ENCODE measurements around the gene HOXB5. TPM values are rescaled to one million over a fixed set of nuclear protein-coding genes. Genes with fewer than 3 reads are reported as not detected.

The HOXB5 gene
- total RNA-seq, 1 experiment from 2014 or later, result not detected

- Mint-ChIP-seq H3K4me3 (ENCODE audit: unreplicated experiment) (no peak overlapping the region), H3K9me3 (ENCODE audit: unreplicated experiment) (no peaks in the 10 kb centered on the region), H3K27me3 (ENCODE audit: insufficient read depth, unreplicated experiment) (peaks cover 12% of the 10 kb centered on the region), H3K27ac (ENCODE audit: unreplicated experiment) (no peak overlapping the region), H3K4me1 (ENCODE audit: low read depth, unreplicated experiment) (peaks cover 35% of the 10 kb centered on the region), H3K36me3 (ENCODE audit: insufficient read depth, unreplicated experiment) (peaks cover 5% of the 10 kb centered on the region)
- no peak for DNase-seq
- H3K9me3 ChIP-seq, result no peaks in the 10 kb centered on the region
- H3K4me3 ChIP-seq (ENCODE audit: low read depth, low read length), result no peak overlapping the region
- no peaks in the 10 kb centered on the region; the same call in 1 of the 2 replicates for H3K27me3 ChIP-seq (replicated peaks; ENCODE audit: control insufficient read depth, insufficient read depth, low read length)
- CTCF ChIA-PET, result interaction anchor here (0.6 to 0.7 kb wide), 6 partner anchors 12 to 268 kb away, joined by 3 to 11 read pairs (median 4); no protein-coding TSS in a partner anchor
- POLR2A ChIA-PET, result no interaction called here
- H3K36me3 ChIP-seq (ENCODE audit: control insufficient read depth, insufficient read depth, low read length), result no peaks in the 10 kb centered on the region
- no peak for TF ChIP-seq CTCF (IDR thresholded peaks at IDR 0.05; ENCODE audit: insufficient read depth in 1 of 2, low read depth in 1 of 2, low read length in 1 of 2, severe bottlenecking in 1 of 2, unreplicated experiment in 1 of 2)
- no TSS peak for BruUV-seq (replicated peaks)
- intact Hi-C loops (cut with micrococcal nuclease; ENCODE audit: unreplicated experiment), result no loop called here
- H3K4me1 ChIP-seq, result peaks cover 35% of the 10 kb centered on the region
Measured at GRCh38 chr17:48603959-48604769, 10.6 kb upstream of the HOXB5 start.

- Histone ChIP-seq H3K4me1 (peaks cover 45% of the 10 kb centered on the region), H3K4me3 (ENCODE audit: low read depth, low read length) (peak overlapping the region; percentile 34), H3K9me3 (no peaks in the 10 kb centered on the region), H3K27me3 (replicated peaks; ENCODE audit: control insufficient read depth, insufficient read depth, low read length) (peaks cover 4% of the 10 kb centered on the region), H3K36me3 (ENCODE audit: control insufficient read depth, insufficient read depth, low read length) (no peaks in the 10 kb centered on the region)
- POLR2A ChIA-PET, result interaction anchor here (0.6 kb wide), 1 partner anchor 8 kb away, joined by 3 read pairs; no protein-coding TSS in a partner anchor
- BruUV-seq (replicated peaks), result no TSS peak
- Mint-ChIP-seq H3K27me3 (ENCODE audit: insufficient read depth, unreplicated experiment) (peaks cover 28% of the 10 kb centered on the region), H3K9me3 (ENCODE audit: unreplicated experiment) (no peaks in the 10 kb centered on the region), H3K4me3 (ENCODE audit: unreplicated experiment) (peak overlapping the region; percentile 74), H3K4me1 (ENCODE audit: low read depth, unreplicated experiment) (peaks cover 41% of the 10 kb centered on the region), H3K36me3 (ENCODE audit: insufficient read depth, unreplicated experiment) (no peaks in the 10 kb centered on the region), H3K27ac (ENCODE audit: unreplicated experiment) (no peak overlapping the region)
- CTCF ChIA-PET, result interaction anchor here (0.5 to 2.0 kb wide), 26 partner anchors 8 to 660 kb away, joined by 3 to 28 read pairs (median 4); partner anchors contain the start of genes ATP5MC1, HOXB5, HOXB8 and HOXB9
- peak; percentile 60 to 77 for DNase-seq
- no peak for TF ChIP-seq CTCF (IDR thresholded peaks at IDR 0.05; ENCODE audit: insufficient read depth in 1 of 2, low read depth in 1 of 2, low read length in 1 of 2, severe bottlenecking in 1 of 2, unreplicated experiment in 1 of 2)
- intact Hi-C loops (cut with micrococcal nuclease; ENCODE audit: unreplicated experiment), result no loop called here
Measured at GRCh38 chr17:48601539-48602425, 8.2 kb upstream of the HOXB5 start.

GRCh38 chr17:48601207-48601538 lies 7.6 kb upstream of the HOXB5 start:
- Mint-ChIP-seq H3K4me3 (ENCODE audit: unreplicated experiment) (no peak overlapping the region), H3K27ac (ENCODE audit: unreplicated experiment) (no peak overlapping the region), H3K4me1 (ENCODE audit: low read depth, unreplicated experiment) (peaks cover 41% of the 10 kb centered on the region), H3K36me3 (ENCODE audit: insufficient read depth, unreplicated experiment) (no peaks in the 10 kb centered on the region), H3K27me3 (ENCODE audit: insufficient read depth, unreplicated experiment) (peaks cover 28% of the 10 kb centered on the region), H3K9me3 (ENCODE audit: unreplicated experiment) (no peaks in the 10 kb centered on the region)
- no peak for DNase-seq
- TF ChIP-seq CTCF (IDR thresholded peaks at IDR 0.05; ENCODE audit: insufficient read depth in 1 of 2, low read depth in 1 of 2, low read length in 1 of 2, severe bottlenecking in 1 of 2, unreplicated experiment in 1 of 2), result no peak
- BruUV-seq (replicated peaks), result no TSS peak
- intact Hi-C loops (cut with micrococcal nuclease; ENCODE audit: unreplicated experiment), result no loop called here
- Histone ChIP-seq H3K4me3 (ENCODE audit: low read depth, low read length) (no peak overlapping the region), H3K36me3 (ENCODE audit: control insufficient read depth, insufficient read depth, low read length) (no peaks in the 10 kb centered on the region), H3K9me3 (no peaks in the 10 kb centered on the region), H3K27me3 (replicated peaks; ENCODE audit: control insufficient read depth, insufficient read depth, low read length) (peaks cover 4% of the 10 kb centered on the region), H3K4me1 (peaks cover 45% of the 10 kb centered on the region)
- POLR2A ChIA-PET, result interaction anchor here (0.6 kb wide), 1 partner anchor 9 kb away, joined by 3 read pairs; no protein-coding TSS in a partner anchor
- CTCF ChIA-PET, result interaction anchor here (0.5 to 2.0 kb wide), 21 partner anchors 8 to 659 kb away, joined by 3 to 28 read pairs (median 3); partner anchors contain the start of genes ATP5MC1, HOXB5, HOXB8 and HOXB9

Data from Caco-2 (cell line).